ENCODE measurements around the gene FHOD3.
"Not testable (repeated sequence)": the region's sequence is repeated elsewhere in the genome, so short reads cannot be mapped to it uniquely, and the experiment has no call there.

DNA sequence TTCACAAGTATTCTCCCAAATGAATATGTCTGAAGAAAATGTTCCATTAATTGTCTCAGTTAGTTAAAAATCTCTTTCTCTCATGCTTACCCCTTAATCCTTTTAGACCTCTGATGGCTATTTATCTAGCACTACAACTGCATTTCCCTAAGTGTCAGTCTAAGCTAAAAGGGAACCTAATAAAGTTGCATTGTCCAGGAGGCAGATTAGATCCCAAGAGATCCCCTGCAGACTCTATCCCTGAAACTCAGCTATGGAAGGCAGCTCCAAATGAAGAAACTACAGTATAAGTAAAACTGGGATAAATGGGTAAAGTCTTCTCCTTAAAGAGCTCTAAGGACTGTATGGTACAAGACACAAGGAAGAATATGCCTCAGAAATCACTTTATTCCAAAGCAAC is 518.6 kb downstream of the FHOD3 start:
- TF ChIP-seq, protein P1, sequence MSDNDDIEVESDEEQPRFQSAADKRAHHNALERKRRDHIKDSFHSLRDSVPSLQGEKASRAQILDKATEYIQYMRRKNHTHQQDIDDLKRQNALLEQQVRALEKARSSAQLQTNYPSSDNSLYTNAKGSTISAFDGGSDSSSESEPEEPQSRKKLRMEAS (IDR thresholded peaks at IDR 0.05; ENCODE audit: low read depth, low read length) = not testable (repeated sequence)
- not testable (repeated sequence) for TF ChIP-seq POLR2A (IDR thresholded peaks at IDR 0.05; ENCODE audit: extremely low read depth, insufficient read length); MYC (IDR thresholded peaks at IDR 0.05; ENCODE audit: low read depth, low read length)
- TF ChIP-seq, protein P2, sequence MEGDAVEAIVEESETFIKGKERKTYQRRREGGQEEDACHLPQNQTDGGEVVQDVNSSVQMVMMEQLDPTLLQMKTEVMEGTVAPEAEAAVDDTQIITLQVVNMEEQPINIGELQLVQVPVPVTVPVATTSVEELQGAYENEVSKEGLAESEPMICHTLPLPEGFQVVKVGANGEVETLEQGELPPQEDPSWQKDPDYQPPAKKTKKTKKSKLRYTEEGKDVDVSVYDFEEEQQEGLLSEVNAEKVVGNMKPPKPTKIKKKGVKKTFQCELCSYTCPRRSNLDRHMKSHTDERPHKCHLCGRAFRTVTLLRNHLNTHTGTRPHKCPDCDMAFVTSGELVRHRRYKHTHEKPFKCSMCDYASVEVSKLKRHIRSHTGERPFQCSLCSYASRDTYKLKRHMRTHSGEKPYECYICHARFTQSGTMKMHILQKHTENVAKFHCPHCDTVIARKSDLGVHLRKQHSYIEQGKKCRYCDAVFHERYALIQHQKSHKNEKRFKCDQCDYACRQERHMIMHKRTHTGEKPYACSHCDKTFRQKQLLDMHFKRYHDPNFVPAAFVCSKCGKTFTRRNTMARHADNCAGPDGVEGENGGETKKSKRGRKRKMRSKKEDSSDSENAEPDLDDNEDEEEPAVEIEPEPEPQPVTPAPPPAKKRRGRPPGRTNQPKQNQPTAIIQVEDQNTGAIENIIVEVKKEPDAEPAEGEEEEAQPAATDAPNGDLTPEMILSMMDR (IDR thresholded peaks at IDR 0.05; ENCODE audit: low read depth, low read length) = not testable (repeated sequence)
